SK-N-SH treated with all-trans-retinoic acid at 6 μM for 48 hours (cell line): ENCODE results near the gene CDK14.

Source experiments
- ARNTL ChIP-seq: fragments of 450-650 bp; formaldehyde crosslinking; IDR thresholded peaks from 2 replicates; pipeline ENCODE4 v1.5.0; 2020; ENCODE audit warnings: low read depth, mild to moderate bottlenecking, moderate library complexity, borderline replicate concordance
- CREB5 ChIP-seq: fragments of 250-450 bp; sonication (Bioruptor Pico); IDR thresholded peaks from 2 replicates; pipeline ENCODE4 v1.5.1; 2020; ENCODE audit warnings: low read depth, mild to moderate bottlenecking, moderate library complexity
- CSRNP3 ChIP-seq: fragments of 250-450 bp; sonication (Bioruptor Pico); IDR thresholded peaks from 2 replicates; pipeline ENCODE4 v1.5.1; 2021; ENCODE audit warnings: mild to moderate bottlenecking, moderate library complexity
- ESRRG ChIP-seq: fragments of 250-450 bp; sonication (Bioruptor Pico); IDR thresholded peaks from 2 replicates; pipeline ENCODE4 v1.6.1; 2021; ENCODE audit warnings: mild to moderate bottlenecking
- PATZ1 ChIP-seq: fragments of 250-450 bp; sonication (Bioruptor Pico); IDR thresholded peaks from 2 replicates; pipeline ENCODE4 v1.8.0; 2020; ENCODE audit warnings: mild to moderate bottlenecking, moderate library complexity, borderline replicate concordance
- POU6F1 ChIP-seq: fragments of 250-450 bp; sonication (Bioruptor Pico); IDR thresholded peaks from 2 replicates; pipeline ENCODE4 v1.8.0; 2021; ENCODE audit warnings: low read depth, mild to moderate bottlenecking, moderate library complexity, borderline replicate concordance
- RARB ChIP-seq: fragments of 250-450 bp; sonication (Bioruptor Pico); IDR thresholded peaks from 2 replicates; pipeline ENCODE4 v1.8.0; 2021; ENCODE audit warnings: mild to moderate bottlenecking, moderate library complexity
- SNAI2 ChIP-seq: fragments of 250-450 bp; sonication (Bioruptor Pico); IDR thresholded peaks from 2 replicates; pipeline ENCODE4 v1.5.0; 2020; ENCODE audit warnings: mild to moderate bottlenecking, moderate library complexity
- TCF4 ChIP-seq: fragments of 250-450 bp; sonication (Bioruptor Pico); IDR thresholded peaks from 2 replicates; pipeline ENCODE4 v1.8.0; 2021; ENCODE audit warnings: mild to moderate bottlenecking, moderate library complexity, borderline replicate concordance
- TOX ChIP-seq: fragments of 250-450 bp; sonication (Bioruptor Pico); IDR thresholded peaks from 2 replicates; pipeline ENCODE4 v1.8.0; 2021; ENCODE audit warnings: mild to moderate bottlenecking, moderate library complexity, borderline replicate concordance
- TSHZ2 ChIP-seq: fragments of 250-450 bp; sonication (Bioruptor Pico); IDR thresholded peaks from 2 replicates; pipeline ENCODE4 v1.5.0; 2020; ENCODE audit warnings: mild to moderate bottlenecking, moderate library complexity
- ZFP3 ChIP-seq: fragments of 250-450 bp; sonication (Bioruptor Pico); IDR thresholded peaks from 2 replicates; pipeline ENCODE4 v1.5.0; 2020; ENCODE audit warnings: mild to moderate bottlenecking, moderate library complexity
- ZFP30 ChIP-seq: fragments of 450-650 bp; formaldehyde crosslinking; IDR thresholded peaks from 2 replicates; pipeline ENCODE4 v1.5.0; 2022; ENCODE audit warnings: mild to moderate bottlenecking, moderate library complexity
- ZNF565 ChIP-seq: fragments of 450-650 bp; formaldehyde crosslinking; conservative IDR thresholded peaks from 2 replicates; pipeline ENCODE4 v1.5.0; 2020; ENCODE audit warnings: low read depth, mild to moderate bottlenecking, moderate library complexity

- TF ChIP-seq PATZ1 (CRISPR knock-in tag) (no peak), CREB5 (CRISPR knock-in tag) (no peak), TCF4 (CRISPR knock-in tag) (no peak), RARB (CRISPR knock-in tag) (no peak), SNAI2 (no peak), TOX (no peak), ZFP3 (CRISPR knock-in tag) (no peak), ZFP30 (CRISPR knock-in tag) (no peak), POU6F1 (CRISPR knock-in tag) (no peak), CSRNP3 (CRISPR knock-in tag) (no peak), TSHZ2 (CRISPR knock-in tag) (no peak), ZNF565 (no peak), ARNTL (CRISPR knock-in tag) (no peak), ESRRG (CRISPR knock-in tag) (no peak)
Observed at GRCh38 chr7:90624225-90624911, 28.2 kb downstream of the CDK14 start.
